GM19372 (cell line): ENCODE measurements around the gene C4A.
"Not testable (repeated sequence)": the region's sequence is repeated elsewhere in the genome, so short reads cannot be mapped to it uniquely, and the experiment has no call there.

Source experiments
- ATAC-seq: cut with Tn5 transposase; IDR thresholded peaks from one replicate; pipeline ENCODE4 v1.9.1; 2021; ENCODE audit warnings: mild to moderate bottlenecking, low read depth, moderate library complexity; ENCODE audit not compliant: unreplicated experiment

C4A gene

GRCh38 chr6:32014547-32014946 is 32.7 kb downstream of the C4A start, which contains the start of gene C4B:
Gene C4B, plus strand, starts transcription at chr6:32014795. Its CDS starts 51 bp downstream, at chr6:32014846.
- not testable (repeated sequence) for ATAC-seq

- not testable (repeated sequence) for ATAC-seq
Observed at GRCh38 chr6:32022100-32022499, 40.2 kb downstream of the C4A start.

- not testable (repeated sequence) for ATAC-seq
Observed at GRCh38 chr6:32028631-32029030, 46.8 kb downstream of the C4A start.

- ATAC-seq: not testable (repeated sequence)
Observed at GRCh38 chr6:32029553-32029952, 47.7 kb downstream of the C4A start.

- not testable (repeated sequence) for ATAC-seq
Observed at GRCh38 chr6:32035283-32036013, 53.6 kb downstream of the C4A start.

GRCh38 chr6:32037136-32037535 is 55.3 kb downstream of the C4A start:
- not testable (repeated sequence) for ATAC-seq

GRCh38 chr6:32037598-32038524 is 56.0 kb downstream of the C4A start, which contains the start of gene CYP21A2:
Gene CYP21A2, plus strand, starts transcription at chr6:32038415. Its CDS starts 8 bp downstream, at chr6:32038423.
- not testable (repeated sequence) for ATAC-seq

- ATAC-seq: not testable (repeated sequence)
Observed at GRCh38 chr6:32038878-32039277, 57.0 kb downstream of the C4A start.

- not testable (repeated sequence) for ATAC-seq
Observed at GRCh38 chr6:32039321-32040274, 57.7 kb downstream of the C4A start.

GRCh38 chr6:32040299-32041049 is 58.6 kb downstream of the C4A start:
- ATAC-seq: not testable (repeated sequence)

GRCh38 chr6:32041050-32041321 is 59.1 kb downstream of the C4A start:
- ATAC-seq: not testable (repeated sequence)

GRCh38 chr6:32041385-32041784 is 59.5 kb downstream of the C4A start:
- not testable (repeated sequence) for ATAC-seq

- ATAC-seq: not testable (repeated sequence)
Observed at GRCh38 chr6:32042276-32042675, 60.4 kb downstream of the C4A start.

- ATAC-seq: not testable (repeated sequence)
Observed at GRCh38 chr6:32043589-32044380, 61.9 kb downstream of the C4A start.

- ATAC-seq: not testable (repeated sequence)
Observed at GRCh38 chr6:32044916-32045315, 63.1 kb downstream of the C4A start.

GRCh38 chr6:32045811-32046449 is 64.1 kb downstream of the C4A start:
- no peak for ATAC-seq

GRCh38 chr6:32046450-32047083 is 64.7 kb downstream of the C4A start:
- ATAC-seq: no peak

GRCh38 chr6:32047084-32047478 is 65.2 kb downstream of the C4A start:
- ATAC-seq: no peak
